ENCODE results near the gene NGFR.

Gene NGFR

GRCh38 chr17:49523196-49523595 is 28.1 kb downstream of the NGFR start:
- Histone ChIP-seq H3K36me3 (ENCODE audit: control insufficient read depth, insufficient read depth, low read length) (no peaks in the 10 kb centered on the region), H3K27me3 (ENCODE audit: control insufficient read depth, insufficient read depth, low read length) (no peaks in the 10 kb centered on the region), H3K4me2 (ENCODE audit: low read length) (no peak overlapping the region), H3K9ac (no peak overlapping the region), H3K79me2 (no peaks in the 10 kb centered on the region), H3K9me3 (ENCODE audit: control insufficient read depth, low read length) (no peaks in the 10 kb centered on the region), H3K4me3 (ENCODE audit: low read depth, low read length) (no peak overlapping the region), H3K4me1 (no peaks in the 10 kb centered on the region), H3K27ac (no peak overlapping the region), H2AFZ (no peak overlapping the region)
- TF ChIP-seq, protein P1, sequence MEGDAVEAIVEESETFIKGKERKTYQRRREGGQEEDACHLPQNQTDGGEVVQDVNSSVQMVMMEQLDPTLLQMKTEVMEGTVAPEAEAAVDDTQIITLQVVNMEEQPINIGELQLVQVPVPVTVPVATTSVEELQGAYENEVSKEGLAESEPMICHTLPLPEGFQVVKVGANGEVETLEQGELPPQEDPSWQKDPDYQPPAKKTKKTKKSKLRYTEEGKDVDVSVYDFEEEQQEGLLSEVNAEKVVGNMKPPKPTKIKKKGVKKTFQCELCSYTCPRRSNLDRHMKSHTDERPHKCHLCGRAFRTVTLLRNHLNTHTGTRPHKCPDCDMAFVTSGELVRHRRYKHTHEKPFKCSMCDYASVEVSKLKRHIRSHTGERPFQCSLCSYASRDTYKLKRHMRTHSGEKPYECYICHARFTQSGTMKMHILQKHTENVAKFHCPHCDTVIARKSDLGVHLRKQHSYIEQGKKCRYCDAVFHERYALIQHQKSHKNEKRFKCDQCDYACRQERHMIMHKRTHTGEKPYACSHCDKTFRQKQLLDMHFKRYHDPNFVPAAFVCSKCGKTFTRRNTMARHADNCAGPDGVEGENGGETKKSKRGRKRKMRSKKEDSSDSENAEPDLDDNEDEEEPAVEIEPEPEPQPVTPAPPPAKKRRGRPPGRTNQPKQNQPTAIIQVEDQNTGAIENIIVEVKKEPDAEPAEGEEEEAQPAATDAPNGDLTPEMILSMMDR (IDR thresholded peaks at IDR 0.05) = no peak

- Histone ChIP-seq H2AFZ (no peak overlapping the region), H3K4me1 (no peaks in the 10 kb centered on the region), H3K4me2 (ENCODE audit: low read length) (no peak overlapping the region), H3K79me2 (no peaks in the 10 kb centered on the region), H3K27me3 (ENCODE audit: control insufficient read depth, insufficient read depth, low read length) (no peaks in the 10 kb centered on the region), H3K9me3 (ENCODE audit: control insufficient read depth, low read length) (no peaks in the 10 kb centered on the region), H3K9ac (no peak overlapping the region), H3K27ac (no peak overlapping the region), H3K36me3 (ENCODE audit: control insufficient read depth, insufficient read depth, low read length) (no peaks in the 10 kb centered on the region), H3K4me3 (ENCODE audit: low read depth, low read length) (no peak overlapping the region)
- TF ChIP-seq, protein P1 (IDR thresholded peaks at IDR 0.05) = no peak
These were observed 28.8 kb downstream of the NGFR start for GRCh38 chr17:49523706-49524472.

DNA sequence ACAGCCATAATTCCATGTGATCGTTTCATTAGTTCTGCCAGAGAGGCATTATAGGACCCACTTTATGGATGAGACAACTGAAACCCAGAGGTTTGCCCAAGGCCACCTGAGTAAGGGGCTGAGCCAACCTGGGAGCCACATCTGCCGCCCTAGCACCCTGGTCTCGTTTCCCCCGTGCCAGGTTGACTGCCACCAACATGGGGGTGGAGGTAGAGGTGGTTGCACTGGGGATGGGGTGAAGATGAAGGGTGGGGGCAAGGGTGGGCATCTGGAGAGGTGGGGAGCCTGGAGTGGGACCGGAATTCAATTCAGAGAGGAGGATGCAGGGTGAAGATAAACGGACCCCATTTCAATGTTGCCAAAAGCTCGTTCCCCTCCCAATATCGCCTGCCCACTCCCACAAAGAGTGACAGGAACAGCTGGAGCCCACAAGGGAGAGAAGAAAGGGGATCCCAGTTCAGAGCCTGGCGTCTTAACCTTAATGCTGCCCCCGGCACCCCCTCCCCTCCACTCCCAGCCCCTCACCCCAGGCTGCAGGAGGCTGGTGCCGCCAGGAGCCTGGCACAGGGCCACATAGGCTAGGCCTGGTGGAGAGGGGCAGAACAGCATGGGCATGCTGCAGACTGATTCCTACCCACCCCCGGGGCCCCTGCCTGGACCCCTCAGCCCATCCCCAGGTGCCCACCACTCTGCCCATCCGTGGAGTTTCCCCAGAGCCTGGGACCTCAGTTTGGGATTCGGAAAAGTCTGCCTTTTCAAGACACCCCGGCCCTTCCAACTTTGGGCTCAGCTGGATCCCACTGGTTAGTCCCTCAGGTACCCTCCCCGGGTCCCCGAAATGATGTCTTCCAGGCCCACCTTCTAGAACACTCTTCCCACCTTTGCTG is 29.6 kb downstream of the NGFR start:
- no peaks in the 10 kb centered on the region for H3K79me2 ChIP-seq
- H3K27me3 ChIP-seq (ENCODE audit: control insufficient read depth, insufficient read depth, low read length) = no peaks in the 10 kb centered on the region
- no peak overlapping the region for H3K4me3 ChIP-seq (ENCODE audit: low read depth, low read length)
- no peak overlapping the region for H3K9ac ChIP-seq
- H3K36me3 ChIP-seq (ENCODE audit: control insufficient read depth, insufficient read depth, low read length) = no peaks in the 10 kb centered on the region
- no peaks in the 10 kb centered on the region for H3K4me1 ChIP-seq
- no peak overlapping the region for H2AFZ ChIP-seq
- H3K9me3 ChIP-seq (ENCODE audit: control insufficient read depth, low read length) = no peaks in the 10 kb centered on the region
- H3K27ac ChIP-seq = no peak overlapping the region
- H3K4me2 ChIP-seq (ENCODE audit: low read length) = no peak overlapping the region
- TF ChIP-seq, protein P1 (IDR thresholded peaks at IDR 0.05) = no peak

GRCh38 chr17:49525831-49526741 is 31.0 kb downstream of the NGFR start:
- no peak overlapping the region for H3K9ac ChIP-seq
- TF ChIP-seq, protein P1 (IDR thresholded peaks at IDR 0.05) = no peak
- H3K79me2 ChIP-seq = no peaks in the 10 kb centered on the region
- no peak overlapping the region for H3K27ac ChIP-seq
- H2AFZ ChIP-seq = no peak overlapping the region
- no peak overlapping the region for H3K4me2 ChIP-seq (ENCODE audit: low read length)
- H3K27me3 ChIP-seq (ENCODE audit: control insufficient read depth, insufficient read depth, low read length) = no peaks in the 10 kb centered on the region
- H3K4me3 ChIP-seq (ENCODE audit: low read depth, low read length) = no peak overlapping the region
- H3K9me3 ChIP-seq (ENCODE audit: control insufficient read depth, low read length) = no peaks in the 10 kb centered on the region
- no peaks in the 10 kb centered on the region for H3K36me3 ChIP-seq (ENCODE audit: control insufficient read depth, insufficient read depth, low read length)
- no peaks in the 10 kb centered on the region for H3K4me1 ChIP-seq

Data from parathyroid adenoma (tissue), 2 donors.